Subcutaneous adipose tissue (tissue), 4 donors: ENCODE data around the gene CA6. TPM values are rescaled to one million over a fixed set of nuclear protein-coding genes. Genes with fewer than 3 reads are reported as not detected.

Source experiments
- CTCF ChIP-seq: fragments of 450-650 bp; IDR thresholded peaks from one replicate; pipeline ENCODE4 v1.5.1; 2016; ENCODE audit warnings: low read depth, mild to moderate bottlenecking, control low read depth, antibody characterized with exemption, moderate library complexity
- total RNA-seq, 4 donors: library from RNA; depleted of rRNA; stranded (reverse); fragments of >200 nt; gene quantifications; one replicate each; pipeline ENCODE4 v1.1.0, GENCODE V29; 2016

Gene CA6
- total RNA-seq, 4 donors from 2014 or later: not detected

GRCh38 chr1:9004031-9004699, 58.5 kb downstream of the CA6 start:
- no peak for TF ChIP-seq CTCF

- TF ChIP-seq CTCF: no peak
Observed at GRCh38 chr1:9004700-9005394, 59.2 kb downstream of the CA6 start.

GRCh38 chr1:9005395-9005708, 59.7 kb downstream of the CA6 start:
- no peak for TF ChIP-seq CTCF

- no peak for TF ChIP-seq CTCF
Observed at GRCh38 chr1:9006956-9007615, 61.4 kb downstream of the CA6 start.

GRCh38 chr1:9008236-9008635, 62.6 kb downstream of the CA6 start:
- TF ChIP-seq CTCF: no peak

- no peak for TF ChIP-seq CTCF
Observed at GRCh38 chr1:9009438-9010370, 64.0 kb downstream of the CA6 start.
